GM12874 (cell line): ENCODE data around the gene CHMP4B.

Source experiments
- TF ChIP-seq, protein P1 (sequence below): IDR thresholded peaks from 2 replicates; pipeline ENCODE4 v1.5.1; 2011; ENCODE audit warnings: low read depth, mild to moderate bottlenecking, control low read depth, low read length, moderate library complexity; ENCODE audit not compliant: insufficient read depth

Gene CHMP4B

GRCh38 chr20:33796907-33797544 is 14.1 kb upstream of the CHMP4B start:
- TF ChIP-seq, protein P1, sequence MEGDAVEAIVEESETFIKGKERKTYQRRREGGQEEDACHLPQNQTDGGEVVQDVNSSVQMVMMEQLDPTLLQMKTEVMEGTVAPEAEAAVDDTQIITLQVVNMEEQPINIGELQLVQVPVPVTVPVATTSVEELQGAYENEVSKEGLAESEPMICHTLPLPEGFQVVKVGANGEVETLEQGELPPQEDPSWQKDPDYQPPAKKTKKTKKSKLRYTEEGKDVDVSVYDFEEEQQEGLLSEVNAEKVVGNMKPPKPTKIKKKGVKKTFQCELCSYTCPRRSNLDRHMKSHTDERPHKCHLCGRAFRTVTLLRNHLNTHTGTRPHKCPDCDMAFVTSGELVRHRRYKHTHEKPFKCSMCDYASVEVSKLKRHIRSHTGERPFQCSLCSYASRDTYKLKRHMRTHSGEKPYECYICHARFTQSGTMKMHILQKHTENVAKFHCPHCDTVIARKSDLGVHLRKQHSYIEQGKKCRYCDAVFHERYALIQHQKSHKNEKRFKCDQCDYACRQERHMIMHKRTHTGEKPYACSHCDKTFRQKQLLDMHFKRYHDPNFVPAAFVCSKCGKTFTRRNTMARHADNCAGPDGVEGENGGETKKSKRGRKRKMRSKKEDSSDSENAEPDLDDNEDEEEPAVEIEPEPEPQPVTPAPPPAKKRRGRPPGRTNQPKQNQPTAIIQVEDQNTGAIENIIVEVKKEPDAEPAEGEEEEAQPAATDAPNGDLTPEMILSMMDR, result no peak

DNA sequence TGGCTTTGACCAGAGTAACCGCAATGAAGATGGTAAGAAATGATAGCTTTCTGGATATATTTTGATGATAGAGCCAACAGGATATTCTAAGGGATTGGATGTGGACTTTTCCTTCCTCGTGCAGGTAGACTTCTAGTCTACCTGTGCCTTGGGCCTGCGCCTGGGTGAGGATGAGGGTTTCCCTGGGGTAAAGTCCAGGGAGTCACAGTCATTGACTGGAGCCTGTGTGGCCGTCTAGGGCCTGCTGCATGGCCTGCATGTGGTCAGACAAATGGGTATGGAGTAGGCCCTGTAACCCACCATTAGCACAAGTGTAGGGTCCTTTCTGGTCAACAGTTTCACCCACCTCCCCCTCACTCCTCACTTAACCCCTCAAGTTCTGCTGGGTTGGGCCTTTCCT is 12.7 kb upstream of the CHMP4B start:
- TF ChIP-seq, protein P1, result no peak

DNA sequence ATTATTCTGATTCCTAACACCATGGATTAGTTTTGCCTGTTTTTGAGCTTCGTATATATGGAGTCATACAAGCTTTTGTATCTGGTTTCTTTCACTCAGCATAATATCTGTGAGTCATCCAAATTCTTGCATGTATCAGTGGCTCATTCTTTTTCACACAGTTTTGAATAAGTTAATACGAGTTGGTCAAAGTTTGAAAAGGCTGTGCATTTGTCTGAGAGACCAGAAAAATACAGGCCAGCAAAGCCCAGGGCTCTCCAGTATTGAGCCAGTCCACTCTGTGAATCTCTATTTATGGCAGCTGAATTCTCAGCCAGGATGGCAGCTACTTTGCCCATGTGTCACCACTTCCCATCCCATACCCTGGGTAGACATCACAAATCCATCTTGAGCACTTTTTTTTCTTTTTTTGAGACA is 7.2 kb upstream of the CHMP4B start:
- TF ChIP-seq, protein P1, result no peak

GRCh38 chr20:33808388-33808787 is 2.8 kb upstream of the CHMP4B start:
- TF ChIP-seq, protein P1, result no peak

GRCh38 chr20:33810259-33810658 is 889 bp upstream of the CHMP4B start:
- TF ChIP-seq, protein P1, result no peak

DNA sequence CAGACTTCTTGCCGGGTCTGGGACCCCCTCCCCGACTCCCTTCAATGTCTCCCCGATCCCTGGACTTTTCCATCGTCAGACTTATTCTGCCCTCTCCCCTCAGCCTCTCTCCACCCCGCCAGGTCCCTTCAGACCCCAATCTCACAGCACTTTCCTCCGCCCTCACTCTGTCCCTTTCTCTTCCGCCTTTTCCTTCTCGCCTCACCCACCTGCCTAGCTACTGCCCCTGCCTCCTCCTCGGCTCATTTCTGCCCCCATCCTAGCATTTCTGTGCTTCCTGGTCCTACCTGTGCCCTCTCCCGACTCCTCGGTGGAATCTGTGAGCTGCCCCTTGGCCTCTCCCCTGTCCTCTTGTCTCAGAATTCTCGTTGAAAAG is 616 bp downstream of the CHMP4B start:
- TF ChIP-seq, protein P1, result no peak

GRCh38 chr20:33812152-33812849 is 1.2 kb downstream of the CHMP4B start:
- TF ChIP-seq, protein P1, result no peak
